KMS-11 (cell line): Measurements from ENCODE around the gene CACNG5.

Experiments
- H2AFZ ChIP-seq: fragments of 200-600 bp; sonication (generic); 2 replicates; pipeline ENCODE4 v1.6.1; 2016; ENCODE audit warnings: antibody characterized with exemption, mixed run types, low read depth
- H3K27ac ChIP-seq: fragments of 200-600 bp; sonication (generic); 2 replicates; pipeline ENCODE4 v1.6.1; 2016; ENCODE audit warnings: mild to moderate bottlenecking, mixed run types
- H3K27me3 ChIP-seq: fragments of 200-600 bp; sonication (generic); 2 replicates; pipeline ENCODE4 v1.6.1; 2017; ENCODE audit warnings: mild to moderate bottlenecking, low read depth, mixed run types, moderate library complexity; ENCODE audit not compliant: insufficient read depth
- H3K36me3 ChIP-seq: fragments of 200-600 bp; sonication (generic); 2 replicates; pipeline ENCODE4 v1.6.1; 2017; ENCODE audit warnings: mild to moderate bottlenecking, mixed run types; ENCODE audit not compliant: insufficient read depth
- H3K4me1 ChIP-seq: fragments of 200-600 bp; sonication (generic); 2 replicates; pipeline ENCODE4 v1.6.1; 2016; ENCODE audit warnings: mild to moderate bottlenecking, low read depth, mixed run types; ENCODE audit not compliant: poor library complexity, severe bottlenecking
- H3K4me2 ChIP-seq: fragments of 200-600 bp; sonication (generic); 2 replicates; pipeline ENCODE4 v1.7.0; 2016; ENCODE audit warnings: mild to moderate bottlenecking, mixed run types
- H3K4me3 ChIP-seq: fragments of 200-600 bp; sonication (generic); IDR thresholded peaks from 2 replicates; pipeline ENCODE4 v1.6.1; 2017; ENCODE audit warnings: low read depth, low read length, mixed read lengths; ENCODE audit not compliant: insufficient read depth
- H3K79me2 ChIP-seq: fragments of 200-600 bp; sonication (generic); 2 replicates; pipeline ENCODE4 v1.6.1; 2016; ENCODE audit warnings: low read depth, mixed run types; ENCODE audit not compliant: insufficient read depth
- H3K9ac ChIP-seq: fragments of 200-600 bp; sonication (generic); 2 replicates; pipeline ENCODE4 v1.6.1; 2016; ENCODE audit warnings: mild to moderate bottlenecking, mixed run types
- H4K20me1 ChIP-seq: fragments of 200-600 bp; sonication (generic); 2 replicates; pipeline ENCODE4 v1.6.1; 2016; ENCODE audit warnings: mild to moderate bottlenecking, mixed run types; ENCODE audit not compliant: insufficient read depth
- TF ChIP-seq, protein P1 (sequence below): fragments of 200-600 bp; sonication (generic); conservative IDR thresholded peaks from 2 replicates; pipeline ENCODE4 v1.6.1; 2017; ENCODE audit warnings: low read depth, mild to moderate bottlenecking, antibody characterized with exemption, low read length, moderate library complexity, mixed read lengths

CACNG5 gene

DNA sequence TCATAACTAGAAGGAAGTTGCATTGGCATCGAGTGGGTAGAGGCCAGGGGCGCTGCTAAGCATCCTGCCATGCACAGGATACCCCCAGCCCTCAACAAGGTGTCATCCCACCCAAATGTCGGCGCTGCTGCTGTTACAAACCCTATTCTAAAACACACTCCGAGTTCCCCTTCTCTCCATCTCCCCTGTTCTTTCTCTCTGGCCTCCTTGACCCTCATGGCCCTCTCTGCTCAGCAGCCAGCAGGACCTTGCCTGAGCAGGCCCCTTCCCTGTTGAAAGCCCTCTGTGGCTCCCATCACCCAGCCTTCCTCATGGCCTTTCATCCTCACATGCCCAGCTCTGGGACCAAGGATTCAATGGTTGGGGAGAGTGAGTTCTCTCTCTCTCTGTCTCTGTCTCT, 22.3 kb upstream of the CACNG5 start:
- no peaks in the 10 kb centered on the region for H3K27me3 ChIP-seq
- H3K79me2 ChIP-seq = no peaks in the 10 kb centered on the region
- no peaks in the 10 kb centered on the region for H3K36me3 ChIP-seq
- H4K20me1 ChIP-seq = no peaks in the 10 kb centered on the region
- no peak overlapping the region for H3K9ac ChIP-seq
- H3K27ac ChIP-seq = no peak overlapping the region
- no peak overlapping the region for H3K4me2 ChIP-seq
- H2AFZ ChIP-seq = no peak overlapping the region
- H3K4me1 ChIP-seq = no peaks in the 10 kb centered on the region
- TF ChIP-seq, protein P1, sequence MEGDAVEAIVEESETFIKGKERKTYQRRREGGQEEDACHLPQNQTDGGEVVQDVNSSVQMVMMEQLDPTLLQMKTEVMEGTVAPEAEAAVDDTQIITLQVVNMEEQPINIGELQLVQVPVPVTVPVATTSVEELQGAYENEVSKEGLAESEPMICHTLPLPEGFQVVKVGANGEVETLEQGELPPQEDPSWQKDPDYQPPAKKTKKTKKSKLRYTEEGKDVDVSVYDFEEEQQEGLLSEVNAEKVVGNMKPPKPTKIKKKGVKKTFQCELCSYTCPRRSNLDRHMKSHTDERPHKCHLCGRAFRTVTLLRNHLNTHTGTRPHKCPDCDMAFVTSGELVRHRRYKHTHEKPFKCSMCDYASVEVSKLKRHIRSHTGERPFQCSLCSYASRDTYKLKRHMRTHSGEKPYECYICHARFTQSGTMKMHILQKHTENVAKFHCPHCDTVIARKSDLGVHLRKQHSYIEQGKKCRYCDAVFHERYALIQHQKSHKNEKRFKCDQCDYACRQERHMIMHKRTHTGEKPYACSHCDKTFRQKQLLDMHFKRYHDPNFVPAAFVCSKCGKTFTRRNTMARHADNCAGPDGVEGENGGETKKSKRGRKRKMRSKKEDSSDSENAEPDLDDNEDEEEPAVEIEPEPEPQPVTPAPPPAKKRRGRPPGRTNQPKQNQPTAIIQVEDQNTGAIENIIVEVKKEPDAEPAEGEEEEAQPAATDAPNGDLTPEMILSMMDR = no peak
- no peak overlapping the region for H3K4me3 ChIP-seq

DNA sequence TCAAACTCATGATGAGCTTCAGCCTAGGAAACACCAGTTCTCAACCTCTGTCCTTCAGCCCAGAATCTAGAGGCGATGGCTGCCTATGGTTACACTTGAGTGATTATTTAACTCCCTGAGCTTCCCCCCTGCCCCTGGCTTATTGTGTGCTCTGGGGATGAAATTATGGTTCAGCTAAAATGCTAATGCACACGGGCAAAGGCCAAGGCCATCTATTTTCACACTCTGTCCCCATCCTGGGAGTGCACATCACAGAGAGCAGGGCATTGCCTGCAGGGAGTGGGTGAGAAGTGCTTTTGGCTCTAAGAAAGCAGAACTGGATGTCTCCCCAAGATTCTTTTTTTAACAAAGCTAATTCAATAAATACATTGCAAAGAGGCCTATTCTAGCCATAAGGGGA, 21.6 kb upstream of the CACNG5 start:
- Histone ChIP-seq H3K27me3 (no peaks in the 10 kb centered on the region), H2AFZ (no peak overlapping the region), H3K4me2 (no peak overlapping the region), H3K27ac (no peak overlapping the region), H3K4me3 (no peak overlapping the region), H3K9ac (no peak overlapping the region), H3K4me1 (no peaks in the 10 kb centered on the region), H3K36me3 (no peaks in the 10 kb centered on the region), H3K79me2 (no peaks in the 10 kb centered on the region), H4K20me1 (no peaks in the 10 kb centered on the region)
- TF ChIP-seq, protein P1 = no peak

DNA sequence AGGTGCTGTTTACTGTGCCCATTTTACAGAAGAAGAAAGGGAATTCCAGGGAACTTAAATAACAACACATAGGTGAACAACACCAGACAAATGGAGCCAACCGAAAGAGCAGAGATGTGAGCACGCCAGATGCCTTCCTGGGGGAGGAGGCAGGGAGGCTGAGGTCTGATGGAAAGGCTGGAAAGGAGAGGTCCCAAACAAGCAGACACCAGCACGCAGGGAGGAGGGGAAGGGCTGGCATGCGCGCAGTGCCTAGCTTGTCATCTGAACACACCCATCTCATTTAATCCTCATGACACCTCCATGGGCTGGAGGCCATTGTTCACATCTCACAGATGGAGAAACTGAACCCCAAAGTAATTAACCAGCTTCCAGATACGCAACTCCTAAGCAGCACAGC, 20.9 kb upstream of the CACNG5 start:
- H3K4me2 ChIP-seq = no peak overlapping the region
- no peak overlapping the region for H3K27ac ChIP-seq

DNA sequence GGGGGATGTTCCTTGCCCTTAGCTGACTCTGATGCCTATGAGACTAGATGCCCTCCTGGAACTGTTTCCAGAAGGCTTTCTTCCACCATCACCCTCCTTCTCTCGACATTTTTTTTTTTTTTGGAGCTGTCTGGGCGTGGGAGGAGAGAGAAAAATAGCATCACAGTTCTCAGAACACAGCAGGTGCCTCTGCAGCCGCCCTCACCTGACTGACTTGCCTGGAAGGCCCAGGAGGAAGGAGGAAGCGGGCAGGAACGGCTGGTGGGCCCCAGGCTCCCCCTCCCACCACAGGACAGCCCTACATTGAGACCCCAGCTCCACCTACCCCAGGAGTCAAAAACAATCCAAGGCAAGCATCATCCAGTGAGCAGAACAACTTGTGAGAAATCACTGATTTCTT, 20.3 kb upstream of the CACNG5 start:
- Histone ChIP-seq H3K36me3 (no peaks in the 10 kb centered on the region), H2AFZ (no peak overlapping the region), H3K79me2 (no peaks in the 10 kb centered on the region), H3K4me3 (no peak overlapping the region), H3K4me1 (no peaks in the 10 kb centered on the region), H3K27me3 (no peaks in the 10 kb centered on the region), H3K4me2 (no peak overlapping the region), H3K27ac (no peak overlapping the region), H4K20me1 (no peaks in the 10 kb centered on the region), H3K9ac (no peak overlapping the region)
- TF ChIP-seq, protein P1 = no peak

More for the DNA sequence above, 20.9 kb upstream of the CACNG5 start:
- no peaks in the 10 kb centered on the region for H3K4me1 ChIP-seq
- no peaks in the 10 kb centered on the region for H3K36me3 ChIP-seq
- H3K27me3 ChIP-seq = no peaks in the 10 kb centered on the region
- no peaks in the 10 kb centered on the region for H3K79me2 ChIP-seq
- no peak overlapping the region for H2AFZ ChIP-seq
- no peak overlapping the region for H3K4me3 ChIP-seq
- no peak overlapping the region for H3K9ac ChIP-seq
- no peaks in the 10 kb centered on the region for H4K20me1 ChIP-seq
- TF ChIP-seq, protein P1 = no peak

DNA sequence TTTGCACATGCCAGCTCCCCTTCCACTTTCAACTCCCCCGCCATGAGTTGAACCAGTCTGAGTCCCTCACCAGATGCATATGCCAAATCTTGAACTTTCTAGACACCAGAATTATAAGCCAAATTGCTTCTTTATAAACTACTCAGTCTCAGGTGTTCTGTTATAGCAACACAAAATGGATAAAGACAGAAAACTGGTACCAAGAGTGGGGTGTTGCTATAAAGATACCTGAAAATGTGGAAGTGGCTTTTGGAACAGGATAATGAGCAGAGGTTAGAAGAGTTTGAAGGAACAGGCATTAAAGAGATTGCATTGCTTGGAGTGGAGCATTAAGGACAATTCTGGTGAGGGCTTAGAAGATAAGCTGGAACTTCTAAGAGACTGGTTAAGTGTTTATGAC, 17.2 kb upstream of the CACNG5 start:
- Histone ChIP-seq H4K20me1 (no peaks in the 10 kb centered on the region), H3K9ac (no peak overlapping the region), H3K79me2 (no peaks in the 10 kb centered on the region), H3K27me3 (no peaks in the 10 kb centered on the region), H3K4me2 (no peak overlapping the region), H3K4me1 (no peaks in the 10 kb centered on the region), H3K36me3 (no peaks in the 10 kb centered on the region), H3K27ac (no peak overlapping the region), H2AFZ (no peak overlapping the region), H3K4me3 (no peak overlapping the region)
- TF ChIP-seq, protein P1 = no peak
